Hematopoietic multipotent progenitor cell treated with erythropoietin and hydrocortisone succinate and interleukin-3 and kit ligand, for 17 days (in vitro differentiated cells): Measurements from ENCODE around the gene TWF2.
A peak's percentile ranks its signal among the peaks of the same experiment; 100 is the strongest.
"Not testable (repeated sequence)": the region's sequence is repeated elsewhere in the genome, so short reads cannot be mapped to it uniquely, and the experiment has no call there.

Source experiments
- DNase-seq: peaks from one replicate; pipeline ENCODE4 v3.0.0-alpha.2; 2015; ENCODE audit warnings: low spot score

TWF2 gene

DNA sequence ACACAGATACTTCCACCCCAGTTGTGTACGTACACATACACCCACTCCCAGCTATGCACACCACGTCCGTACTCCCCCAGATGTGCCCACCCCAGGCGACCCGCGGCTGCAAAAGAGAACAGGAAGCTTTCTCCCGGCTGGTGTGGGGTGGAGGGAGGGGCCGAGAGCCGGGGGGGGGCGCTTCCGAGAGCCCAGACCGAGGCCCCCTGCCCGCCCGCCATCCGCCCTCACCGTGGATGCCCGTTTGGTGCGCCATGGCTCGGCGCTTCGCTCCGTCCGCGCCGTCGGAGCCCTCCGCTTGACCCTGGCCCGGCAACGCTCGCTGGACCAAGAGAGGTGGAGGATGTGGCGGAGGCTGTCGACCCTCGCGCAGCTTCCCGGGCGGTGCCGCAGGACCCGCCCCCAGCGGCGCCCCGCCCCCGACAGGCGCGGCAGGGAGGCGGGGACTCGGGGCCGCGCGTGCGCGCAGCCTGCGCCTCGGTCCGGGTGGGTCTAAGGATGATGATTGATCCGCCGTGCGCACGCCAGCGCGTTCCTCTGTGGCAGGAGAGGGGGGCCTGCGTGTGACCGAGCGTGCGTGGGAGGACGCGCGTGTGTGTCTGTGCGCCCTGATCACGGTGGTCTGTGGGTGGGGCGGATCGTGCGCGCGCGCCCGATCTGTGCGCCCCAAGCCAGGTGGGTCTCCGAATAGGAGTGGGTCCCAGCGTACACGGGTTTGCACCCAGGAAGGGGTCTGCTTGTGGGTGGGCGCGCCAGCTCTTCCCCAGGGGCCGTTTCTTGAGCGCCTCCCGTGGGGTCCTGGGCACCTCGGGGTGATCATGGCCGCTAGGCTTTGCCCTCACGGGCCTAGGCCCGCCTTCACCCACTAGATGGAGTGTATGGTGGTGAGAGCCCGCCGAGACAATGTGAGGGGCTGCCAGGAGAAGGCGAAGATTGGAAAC, at the start of gene TWF2:
TSS of gene TWF2 (minus strand) at position 398 of the 941 bp plus-strand sequence. CDS start at position 256, 142 bp downstream.
- peak; percentile 72 for DNase-seq

DNA sequence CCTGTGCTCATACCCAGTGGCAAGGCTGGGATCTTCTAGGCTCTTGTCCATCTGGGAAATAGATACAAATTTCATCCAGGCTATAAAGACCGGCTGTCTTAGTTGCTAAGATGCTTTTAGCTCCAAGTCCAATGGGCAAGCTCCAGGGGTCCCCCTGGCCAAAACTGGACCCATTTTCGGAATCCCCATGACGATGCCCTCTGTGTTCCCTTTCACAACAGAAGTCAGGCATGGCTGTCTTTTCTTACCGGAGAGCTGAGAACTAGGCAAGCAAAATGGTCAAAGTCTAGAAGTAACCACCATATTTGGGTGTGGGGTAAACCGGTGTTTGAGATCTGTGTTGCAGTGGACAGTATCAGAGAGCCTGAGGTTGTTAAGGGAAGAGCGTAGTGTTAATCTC, 49.7 kb upstream of the TWF2 start:
- peak; percentile 22 for DNase-seq

DNA sequence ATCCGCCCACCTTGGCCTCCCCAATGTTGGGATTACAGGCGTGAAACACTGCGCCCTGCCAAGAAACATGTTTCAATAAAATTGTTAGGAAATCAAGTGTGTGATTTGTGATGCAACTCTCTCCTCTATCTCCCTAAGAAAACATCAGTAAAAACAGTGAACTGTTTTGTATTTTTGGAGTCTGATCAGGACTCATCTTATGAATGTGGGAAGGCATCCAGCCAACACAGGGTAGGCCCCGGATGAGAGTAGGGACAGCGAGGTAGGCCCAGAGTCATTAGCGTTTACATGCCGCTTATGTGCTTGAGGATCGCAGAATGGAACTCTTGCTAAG, 47.8 kb upstream of the TWF2 start:
- DNase-seq = no peak

DNA sequence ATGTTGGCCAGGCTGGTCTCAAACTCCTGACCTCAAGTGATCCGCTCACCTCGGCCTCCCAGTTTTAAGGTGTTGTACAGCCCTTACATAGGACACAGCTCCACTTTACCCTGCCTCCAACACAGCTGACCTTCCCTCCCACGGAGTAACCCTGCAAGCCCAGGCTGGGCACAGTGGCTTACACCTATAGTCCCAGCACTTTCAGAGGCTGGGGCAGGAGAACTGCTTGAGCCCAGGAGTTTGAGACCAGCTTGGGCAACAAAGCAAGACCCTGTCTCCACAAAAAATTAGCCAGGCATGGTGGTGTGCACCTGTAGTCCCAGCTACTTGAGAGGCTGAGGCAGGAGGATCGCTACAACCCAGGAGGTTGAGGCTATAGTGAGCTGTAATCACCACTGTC, 45.1 kb upstream of the TWF2 start:
- not testable (repeated sequence) for DNase-seq

DNA sequence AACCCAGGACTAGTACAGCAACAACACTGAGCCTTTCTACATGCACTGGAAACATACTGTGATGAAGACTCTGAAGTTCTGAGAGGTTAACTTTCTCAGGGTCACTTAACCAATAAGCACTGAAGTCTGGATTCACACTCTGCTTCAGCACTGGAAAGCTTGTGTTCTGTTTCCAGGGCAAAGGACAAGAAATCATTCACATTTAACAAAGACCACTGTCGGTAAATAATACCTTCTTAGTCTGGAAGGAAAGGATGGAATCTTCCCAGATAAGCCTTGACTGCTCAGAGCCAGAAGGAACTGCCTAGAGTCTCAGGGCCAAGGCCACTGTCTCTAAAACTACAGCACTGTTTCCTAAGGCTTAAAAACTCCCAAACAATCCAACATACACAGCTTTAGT, 44.3 kb upstream of the TWF2 start:
- DNase-seq = no peak

DNA sequence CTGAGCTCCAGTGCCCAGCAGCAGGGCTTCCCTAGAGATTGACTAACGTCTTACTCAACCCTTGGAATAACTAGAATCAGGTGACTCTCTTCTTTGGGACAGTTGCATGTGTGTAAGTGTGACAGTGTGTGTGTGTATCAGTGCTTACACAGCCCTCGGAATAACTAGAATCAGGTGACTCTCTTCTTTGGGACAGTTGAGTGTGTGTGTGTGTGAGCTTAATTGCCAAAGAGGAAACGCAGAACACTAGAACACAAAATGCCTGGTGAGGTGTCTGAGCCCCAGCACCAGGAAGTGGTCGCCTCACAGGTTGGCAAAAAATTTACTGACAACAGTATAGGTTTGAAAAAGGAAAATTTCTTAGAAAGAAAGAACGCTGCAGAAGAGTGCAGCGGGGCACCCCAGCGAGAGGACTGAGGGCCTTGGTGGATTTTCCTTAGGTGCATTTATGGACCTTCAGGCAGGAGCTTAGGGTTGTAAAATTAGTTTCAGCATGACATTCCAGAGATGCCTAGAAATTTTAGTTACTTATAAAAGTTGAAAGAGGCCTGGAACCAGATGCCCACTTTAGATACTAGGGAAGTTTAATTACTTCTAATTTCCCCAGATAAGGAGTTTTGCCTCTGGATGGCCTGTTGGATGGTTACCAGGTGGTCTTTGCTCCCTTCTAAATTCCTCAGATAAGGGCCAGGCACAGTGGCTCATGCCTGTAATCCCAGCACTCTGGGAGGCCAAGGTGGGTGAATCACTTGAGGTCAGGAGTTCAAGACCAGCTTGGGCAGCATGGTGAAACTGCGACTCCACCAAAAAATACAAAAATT, 43.2 kb upstream of the TWF2 start:
- no peak for DNase-seq

DNA sequence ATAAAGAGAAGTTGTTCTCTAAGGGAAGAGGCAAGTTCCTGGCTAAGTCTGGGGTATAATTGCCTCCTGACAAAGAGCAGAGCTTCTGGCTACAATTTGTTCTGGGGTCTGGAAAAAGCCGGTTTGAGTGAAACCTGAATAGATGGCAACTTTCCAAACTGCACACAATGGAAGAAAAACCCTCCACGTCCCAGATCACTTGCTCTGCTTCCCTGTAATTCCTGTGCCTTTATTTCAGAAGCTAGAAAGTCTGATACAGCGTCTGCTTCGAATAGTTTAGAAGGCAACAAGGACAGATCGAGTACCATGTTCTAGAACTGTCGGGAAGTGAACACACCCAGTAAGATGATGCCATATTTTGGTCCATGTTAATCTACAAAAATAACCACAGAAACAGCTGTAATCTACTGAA, 41.1 kb upstream of the TWF2 start:
- peak; percentile 25 for DNase-seq

DNA sequence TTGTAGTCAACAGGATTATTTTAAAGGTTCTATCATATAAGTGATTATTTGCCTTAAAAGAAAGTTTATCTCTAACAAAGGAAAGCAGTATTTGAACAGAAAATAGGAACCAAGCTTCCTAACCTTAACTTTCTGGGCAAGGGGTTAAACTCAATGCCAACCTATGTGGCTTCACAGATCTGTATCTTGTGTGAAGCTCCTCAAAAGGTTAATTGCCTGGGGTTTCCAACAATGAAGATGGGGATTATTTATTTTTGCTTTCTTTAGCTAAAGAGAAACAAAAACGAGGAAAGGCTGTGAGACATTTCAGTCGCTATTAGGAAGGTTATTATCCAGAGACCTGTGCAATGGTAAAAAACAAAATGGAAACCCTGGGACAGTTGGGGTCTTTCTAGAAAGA, 40.6 kb upstream of the TWF2 start:
- no peak for DNase-seq

DNA sequence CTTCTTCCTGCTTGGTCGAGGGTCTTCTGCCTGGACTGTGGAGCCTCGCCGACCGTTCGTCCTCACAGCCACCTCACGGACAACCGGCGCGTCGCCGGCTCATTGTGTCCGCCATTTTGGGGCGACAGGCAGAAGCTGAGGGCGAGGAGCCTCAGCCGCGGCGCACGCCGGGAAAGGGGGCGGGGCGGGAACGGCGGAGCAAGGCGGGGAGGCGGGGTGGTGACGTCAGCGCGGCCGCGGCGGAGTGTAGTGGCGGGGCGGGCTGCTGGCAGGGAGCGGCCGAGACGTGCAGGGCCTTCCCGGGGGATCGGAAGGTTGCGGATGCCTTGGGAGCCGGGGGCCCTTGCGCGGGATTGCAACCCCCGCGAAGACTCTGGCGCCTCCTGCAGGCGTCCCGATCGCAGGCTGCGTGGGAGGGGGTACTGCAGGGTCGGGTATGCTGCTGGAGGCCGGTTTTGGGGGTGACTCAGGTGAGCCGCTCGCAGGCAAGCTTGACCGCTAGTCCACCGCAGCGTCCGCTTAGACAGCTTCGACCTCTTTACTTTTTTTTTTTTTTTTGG, 39.6 kb upstream of the TWF2 start, which contains the start of gene WDR82:
TSS of gene WDR82 (minus strand) at position 140 of the 560 bp plus-strand sequence. CDS start 288 bp downstream, outside the sequence.
- peak; percentile 94 for DNase-seq

DNA sequence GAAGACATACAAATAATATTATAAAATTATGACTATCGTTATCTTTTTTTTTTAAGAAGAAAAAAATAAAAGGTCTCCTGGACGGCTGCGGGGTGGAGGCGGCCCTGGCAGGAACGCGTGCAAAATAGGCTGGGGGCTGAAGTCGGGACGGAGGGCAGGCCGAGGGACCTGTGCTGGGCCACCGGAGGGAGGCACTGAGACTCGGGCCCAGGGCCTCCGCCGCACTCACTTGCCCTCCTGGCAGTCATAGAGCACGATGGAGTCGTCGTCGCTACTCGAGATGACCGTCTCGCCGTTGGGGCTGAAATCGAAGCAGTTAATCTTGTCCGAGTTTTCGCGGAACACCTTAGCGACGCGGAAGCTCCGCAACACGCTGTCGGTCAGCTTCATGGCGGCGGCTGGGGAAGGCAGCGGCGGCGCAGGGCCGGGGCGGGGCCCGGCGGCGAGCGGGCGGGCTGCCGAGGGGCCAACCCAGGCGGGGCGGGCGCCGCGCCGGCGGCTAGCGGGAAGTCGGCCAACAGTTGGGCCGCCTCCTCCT, 39.1 kb upstream of the TWF2 start:
- DNase-seq = no peak

DNA sequence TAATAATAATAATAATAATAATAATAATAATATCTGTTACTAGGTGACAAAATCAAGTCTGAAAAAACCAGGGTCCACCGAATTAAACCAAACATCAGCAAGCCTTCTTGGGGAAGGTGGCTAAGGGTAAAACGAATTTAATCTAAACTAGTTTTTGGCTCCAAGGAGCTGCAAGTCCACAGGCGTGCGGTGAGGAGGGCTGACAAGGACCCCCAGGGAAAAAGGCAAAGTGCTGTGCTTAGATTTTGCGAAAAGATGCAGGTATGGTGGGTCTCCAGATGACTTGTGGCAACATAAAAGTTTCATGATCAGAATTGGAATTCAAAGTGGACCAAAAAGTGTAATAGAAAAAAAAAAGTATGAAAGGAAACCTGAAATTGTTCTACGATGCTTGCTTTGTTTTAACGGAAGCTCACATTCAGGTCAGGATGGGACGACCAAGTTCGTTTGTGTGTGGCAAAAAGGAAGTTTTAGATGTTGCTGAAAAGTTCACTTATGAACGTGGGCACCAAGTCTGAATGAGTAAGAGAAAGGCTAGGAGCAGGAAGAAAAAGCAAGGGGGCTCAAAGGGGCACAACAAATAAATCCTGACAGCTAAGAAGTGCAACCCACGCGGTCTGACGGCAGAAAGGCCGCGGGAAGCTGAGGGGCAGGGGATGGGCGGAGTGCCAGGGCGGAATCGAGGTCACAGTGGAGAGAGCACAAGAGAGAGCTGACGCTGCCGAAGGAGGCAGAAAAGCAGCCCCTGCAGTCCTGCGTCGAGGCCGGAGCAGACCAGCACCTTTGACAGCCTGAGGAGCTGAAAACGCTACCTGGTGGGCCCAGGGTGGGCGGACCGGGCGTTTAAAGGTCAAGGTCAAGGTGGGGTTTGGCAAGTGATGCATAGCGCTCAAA, 38.4 kb upstream of the TWF2 start:
- peak; percentile 64 for DNase-seq

DNA sequence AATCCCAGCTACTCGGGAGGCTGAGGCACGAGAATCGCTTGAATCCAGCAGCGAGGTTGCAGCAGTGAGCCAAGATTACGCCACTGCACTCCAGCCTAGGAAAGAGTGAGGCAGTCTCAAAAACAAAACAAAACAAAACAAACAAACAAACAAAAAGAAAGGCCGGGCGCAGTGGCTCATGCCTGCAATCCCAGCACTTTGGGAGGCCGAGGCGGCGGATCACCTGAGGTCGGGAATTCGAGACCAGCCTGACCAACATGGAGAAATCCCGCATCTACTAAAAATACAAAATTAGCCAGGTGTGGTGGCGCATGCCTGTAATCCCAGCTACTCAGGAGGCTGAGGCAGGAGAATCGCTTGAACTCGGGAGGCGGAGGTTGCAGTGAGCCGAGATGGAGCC, 35.8 kb upstream of the TWF2 start:
- DNase-seq = not testable (repeated sequence)

DNA sequence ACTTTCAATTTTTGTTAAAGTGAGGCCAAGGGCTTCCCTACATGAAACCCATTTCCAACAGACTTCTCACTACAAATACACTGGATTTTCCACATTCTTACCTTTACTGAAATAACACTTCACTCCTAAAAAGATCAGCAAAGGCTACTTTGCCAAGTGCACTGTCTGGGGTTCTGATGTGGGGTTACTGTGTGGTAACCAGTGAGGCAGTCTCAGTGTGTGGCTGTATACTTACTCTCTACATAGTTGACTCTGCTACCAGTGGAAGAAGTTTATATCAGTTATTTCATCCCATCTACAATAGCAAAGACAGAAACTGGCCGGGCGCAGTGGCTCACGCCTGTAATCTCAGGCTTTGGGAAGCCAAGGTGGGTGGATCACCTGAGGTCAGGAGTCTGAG, 33.9 kb upstream of the TWF2 start:
- DNase-seq = no peak

DNA sequence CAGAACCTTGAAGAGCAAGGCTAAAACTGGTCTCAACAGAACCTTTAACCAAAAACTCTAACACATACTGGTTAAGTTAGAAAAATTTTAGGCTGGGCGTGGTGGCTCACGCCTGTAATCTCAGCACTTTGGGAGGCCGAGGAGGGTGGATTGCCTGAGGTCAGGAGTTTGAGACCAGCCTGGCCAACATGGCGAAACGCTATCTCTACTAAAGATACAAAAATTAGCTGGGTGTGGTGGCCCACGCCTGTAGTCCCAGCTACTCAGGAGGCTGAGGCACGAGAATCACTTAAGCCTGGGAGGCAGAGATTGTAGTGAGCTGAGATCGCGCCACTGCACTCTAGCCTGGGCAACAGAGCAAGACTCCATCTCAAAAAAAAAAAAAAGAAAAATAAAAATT, 33.2 kb upstream of the TWF2 start:
- DNase-seq = not testable (repeated sequence)

DNA sequence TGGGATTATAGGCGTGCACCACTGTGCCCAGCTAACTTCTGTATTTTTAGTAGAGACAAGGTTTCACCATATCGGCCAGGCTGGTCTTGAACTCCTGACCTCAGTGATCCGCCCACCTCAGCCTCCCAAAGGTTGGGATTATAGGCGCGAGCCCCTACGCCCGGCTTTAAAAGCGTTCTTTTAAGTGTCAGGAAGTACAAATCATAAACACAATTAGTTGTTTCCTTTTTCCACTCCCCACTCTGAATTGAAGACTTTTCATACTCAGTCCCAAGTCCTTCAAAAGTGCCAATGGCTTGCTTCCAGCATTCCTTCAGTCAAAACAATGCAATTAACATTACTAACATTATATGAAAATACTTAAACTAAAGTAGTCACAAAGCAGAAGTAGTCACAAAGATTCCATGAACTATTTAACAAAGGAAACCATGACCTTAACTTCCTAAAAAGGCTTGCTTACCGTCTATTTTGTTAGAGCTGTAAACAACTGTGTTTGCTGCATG, 31.3 kb upstream of the TWF2 start:
- no peak for DNase-seq

DNA sequence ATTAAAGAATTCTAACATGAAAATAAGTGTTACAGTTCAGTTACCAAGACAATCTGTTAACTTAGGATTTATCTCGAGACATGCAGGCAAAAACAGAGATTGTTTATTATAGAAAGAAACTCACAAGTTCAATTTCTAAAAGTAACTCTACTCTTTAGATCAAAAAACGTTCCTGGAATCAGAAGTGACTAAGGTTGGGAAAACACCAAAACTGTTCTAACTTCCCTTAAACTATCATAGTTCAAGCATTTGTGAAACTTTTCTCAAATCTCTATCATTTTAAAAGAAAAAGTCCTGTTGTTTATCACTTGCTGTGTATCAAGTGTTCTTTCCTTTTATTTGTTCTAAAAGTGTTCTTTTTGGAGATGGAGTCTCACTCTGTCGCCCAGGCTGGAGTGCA, 30.8 kb upstream of the TWF2 start:
- no peak for DNase-seq

DNA sequence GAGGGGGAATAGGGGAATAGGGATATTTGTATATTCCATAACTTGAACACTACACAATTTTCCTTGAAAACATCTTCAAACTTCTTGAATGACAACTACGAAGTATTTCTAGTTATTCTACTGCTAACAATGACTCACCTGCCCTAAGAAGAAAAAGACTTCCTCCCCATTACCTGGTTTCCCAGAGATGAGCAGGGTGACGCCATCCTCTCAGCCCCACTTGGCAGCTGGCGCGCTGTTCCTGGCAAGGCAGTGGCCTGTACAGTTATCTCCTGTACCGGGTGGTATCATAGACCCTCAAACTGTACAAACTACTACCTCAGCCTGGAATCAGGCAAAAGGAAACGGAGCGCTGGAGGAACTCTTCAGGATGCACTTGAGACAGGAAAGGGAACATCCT, 29.1 kb upstream of the TWF2 start:
- DNase-seq = no peak

DNA sequence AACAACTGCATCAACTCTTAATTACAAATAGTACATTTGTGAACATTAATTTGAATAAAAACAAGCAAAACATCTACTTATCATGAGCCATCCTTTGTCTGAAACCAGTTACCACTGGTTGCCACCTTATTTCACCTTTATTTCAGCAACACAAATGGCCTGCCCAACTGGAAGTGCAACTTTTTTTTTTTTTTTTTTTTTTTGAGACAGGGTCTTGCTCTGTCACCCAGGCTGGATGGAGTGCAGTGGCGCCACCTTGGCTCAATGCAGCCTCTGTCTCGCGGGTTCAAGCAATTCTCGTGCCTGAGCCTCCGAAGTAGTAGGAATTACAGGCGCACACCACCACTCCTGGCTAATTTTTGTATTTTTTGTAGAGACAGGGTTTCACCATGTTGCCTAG, 26.4 kb upstream of the TWF2 start:
- DNase-seq = no peak

DNA sequence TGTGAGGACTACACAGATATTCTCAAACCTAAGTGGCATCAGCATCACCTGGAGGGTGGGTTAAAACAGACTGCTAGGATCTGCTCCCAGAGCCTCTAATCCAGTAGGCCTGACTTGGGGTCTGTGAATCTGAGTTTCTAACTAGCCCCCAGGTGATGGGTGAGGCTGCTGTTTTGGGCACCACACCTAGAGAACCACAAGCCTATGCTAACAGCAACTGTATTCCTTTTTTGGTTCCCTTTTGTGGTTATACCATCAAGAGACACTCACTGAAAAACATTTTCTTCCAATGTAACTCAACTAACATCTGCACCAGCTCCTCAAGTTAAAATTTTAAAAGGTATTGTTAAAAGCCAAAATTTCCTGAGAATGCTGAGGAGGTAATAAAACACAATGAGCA, 23.5 kb upstream of the TWF2 start:
- no peak for DNase-seq

DNA sequence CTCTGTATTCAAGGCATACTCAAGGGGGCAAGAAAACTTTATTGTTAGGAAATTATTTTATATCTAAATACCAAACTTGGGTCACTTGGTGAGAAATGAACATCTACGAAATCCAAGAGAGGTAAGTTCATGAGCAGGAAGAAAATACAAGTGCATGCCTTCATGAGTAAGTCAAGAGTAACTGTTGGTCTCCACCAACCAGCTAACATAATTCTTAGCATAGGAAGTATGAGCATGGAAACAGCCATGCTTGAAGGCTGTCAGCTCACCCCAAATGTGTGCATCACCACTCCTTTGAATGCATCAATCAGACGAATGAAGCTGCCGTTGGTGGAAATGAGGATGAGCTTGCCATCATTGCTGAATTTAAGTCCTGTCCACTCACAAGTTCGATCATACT, 20.5 kb upstream of the TWF2 start:
- no peak for DNase-seq

DNA sequence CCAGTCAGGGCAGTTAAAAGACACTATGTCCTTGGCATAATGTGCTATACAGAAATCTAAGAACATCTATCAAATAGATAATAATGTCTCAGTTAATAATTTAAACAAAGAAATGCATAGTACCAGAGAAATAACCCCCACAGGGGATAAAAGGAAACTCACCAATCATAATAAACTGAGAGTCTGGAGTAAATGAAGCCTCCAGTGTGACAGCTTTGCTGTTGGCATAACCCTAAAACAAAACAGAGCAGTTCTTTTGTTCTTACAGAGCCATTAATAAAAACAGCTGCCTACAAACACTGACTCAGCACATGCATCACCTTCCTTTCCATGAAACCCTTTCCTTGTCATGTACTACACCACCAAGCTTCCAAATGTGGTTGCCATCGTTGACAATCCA, 20.1 kb upstream of the TWF2 start:
- no peak for DNase-seq
